Measurements from ENCODE around the gene SAMM50.
A peak's percentile ranks its signal among the peaks of the same experiment; 100 is the strongest.

SAMM50 gene

DNA sequence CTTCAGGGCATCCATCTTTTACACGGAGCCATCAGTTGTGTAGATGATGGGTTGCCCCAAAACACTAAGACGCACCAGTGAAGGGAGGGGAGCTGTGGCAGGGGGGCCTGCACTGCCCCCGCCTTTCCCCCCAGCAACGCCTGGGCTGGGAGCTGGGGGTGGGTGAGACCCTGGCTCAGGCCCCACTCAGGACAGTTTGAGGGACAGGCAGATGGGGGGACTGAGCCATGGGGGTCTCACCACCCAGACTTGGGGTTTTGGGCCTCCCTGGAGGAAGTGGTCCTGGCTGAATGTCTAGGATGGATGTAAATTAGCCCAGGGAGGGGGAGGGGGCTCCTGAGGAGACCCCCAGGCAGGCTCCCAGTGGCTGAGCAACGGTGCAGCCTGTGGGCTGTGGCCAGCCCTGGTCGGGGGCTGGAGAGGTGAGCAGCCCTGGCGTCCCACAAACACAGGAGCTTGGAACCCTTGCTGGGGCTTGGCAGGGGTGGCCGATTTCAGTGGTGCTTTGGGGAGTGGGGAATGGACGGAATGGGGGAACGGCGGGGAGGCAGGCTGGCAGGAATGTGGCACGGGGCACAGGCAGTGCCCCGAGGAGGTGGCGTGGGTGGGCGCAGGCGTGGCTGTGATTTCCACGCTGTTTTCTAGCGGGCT lies 74.9 kb downstream of the SAMM50 start:
- DNase-seq (ENCODE audit: low read depth) = no peak

- DNase-seq (ENCODE audit: low read depth) = no peak
Measured at GRCh38 chr22:44030702-44031082, 75.5 kb downstream of the SAMM50 start.

DNA sequence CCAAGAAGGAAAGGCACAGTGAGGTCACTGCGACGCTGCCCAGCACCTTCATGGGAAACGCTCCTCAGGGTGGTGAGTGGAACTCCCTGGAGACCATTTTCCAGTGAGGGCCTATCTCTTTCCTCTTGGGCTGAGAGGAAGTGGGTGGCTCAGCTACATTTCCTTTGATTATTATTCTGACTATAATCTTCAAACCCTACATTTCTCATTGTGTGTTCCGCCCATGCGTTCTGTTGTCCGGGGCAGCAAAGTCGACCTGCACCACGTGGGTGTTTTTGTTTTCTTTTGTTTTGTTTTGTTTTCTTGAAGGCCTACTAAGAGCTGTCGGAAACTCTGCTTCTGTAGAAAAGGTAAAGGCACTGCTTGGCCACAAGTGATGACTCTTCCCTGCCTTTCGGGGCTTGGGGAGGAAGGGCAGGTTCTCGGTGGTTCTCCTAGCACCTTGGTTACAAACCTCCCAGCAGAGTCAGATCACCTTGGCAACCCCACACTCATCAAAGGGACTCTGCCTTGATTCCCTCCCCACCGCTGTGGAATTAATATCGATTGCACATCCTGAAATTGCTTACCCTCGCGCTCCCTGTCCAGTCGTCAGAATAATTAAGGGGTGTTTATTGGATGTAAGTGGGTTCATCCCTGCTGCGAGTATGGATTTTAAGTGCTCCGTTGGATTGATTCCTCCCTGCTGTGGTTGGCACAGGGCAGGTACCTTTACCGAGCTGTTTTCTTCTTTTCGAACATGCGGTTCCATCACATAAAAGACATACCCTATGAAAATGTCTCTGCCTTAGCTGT lies 76.1 kb downstream of the SAMM50 start:
- no peak for DNase-seq (ENCODE audit: low read depth)

GRCh38 chr22:44032126-44032730 lies 77.0 kb downstream of the SAMM50 start:
- DNase-seq (ENCODE audit: low read depth) = no peak

DNA sequence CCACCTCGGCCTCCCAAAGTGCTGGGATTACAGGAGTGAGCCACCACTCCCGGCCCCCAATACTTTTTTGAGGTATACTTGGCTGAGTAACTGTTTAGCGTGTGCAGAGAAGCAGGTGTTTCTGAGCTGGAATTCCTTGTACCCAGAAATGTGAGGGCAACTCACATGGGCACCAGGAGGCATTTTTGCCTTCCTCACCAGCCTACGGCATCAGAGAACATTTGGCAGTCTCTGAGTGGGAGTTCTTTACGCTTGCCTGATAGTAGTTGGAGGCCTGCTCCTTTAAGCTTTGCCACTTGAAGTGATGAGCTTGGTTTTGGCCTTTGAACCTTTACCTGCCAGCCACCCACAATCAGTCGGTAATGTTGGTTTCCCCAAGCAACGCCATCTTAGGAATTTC lies 78.0 kb downstream of the SAMM50 start:
- DNase-seq (ENCODE audit: low read depth) = no peak

- DNase-seq (ENCODE audit: low read depth) = no peak
Measured at GRCh38 chr22:44033694-44034093, 78.5 kb downstream of the SAMM50 start.

DNA sequence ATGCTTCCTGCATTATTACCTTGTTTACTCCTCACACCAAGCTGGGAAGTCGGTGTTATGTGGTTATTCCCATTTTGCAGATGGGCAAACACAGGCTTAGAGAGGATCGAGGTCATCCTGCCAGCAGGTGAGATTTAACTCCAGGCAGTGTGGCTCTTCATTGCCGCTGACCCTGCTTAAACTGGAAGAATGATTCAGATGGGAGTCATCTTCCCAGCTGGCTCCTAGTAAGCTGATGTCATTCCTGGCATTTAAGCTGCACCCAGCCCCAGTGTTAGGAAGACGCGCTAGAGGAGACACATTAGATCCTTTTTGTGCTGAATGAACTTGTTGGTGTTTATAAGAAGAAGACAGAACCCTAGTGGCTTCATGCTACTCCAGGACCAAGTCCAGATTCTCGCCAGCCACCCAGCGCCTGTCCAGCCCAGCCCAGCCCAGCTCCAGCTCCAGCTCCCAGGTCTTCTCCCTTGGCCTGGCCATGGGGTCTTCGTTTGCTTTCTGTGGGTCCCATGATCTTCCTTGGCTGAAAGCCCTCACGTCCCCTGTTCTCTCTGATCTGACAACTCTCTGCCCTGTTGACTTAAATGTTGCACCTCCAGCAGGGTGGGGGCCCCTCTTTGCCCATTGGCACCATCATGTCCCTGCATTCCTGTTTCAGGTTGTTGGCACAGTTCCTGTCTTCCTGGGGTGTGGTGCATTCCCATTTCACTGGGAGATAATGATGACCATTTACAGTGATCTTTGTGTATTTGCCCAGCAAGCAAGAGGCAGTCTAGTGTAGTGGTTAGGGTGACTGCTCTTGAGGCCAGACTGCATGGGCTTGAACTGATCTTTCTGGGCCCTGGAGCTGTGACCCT lies 82.5 kb downstream of the SAMM50 start:
- peak; percentile 91 for DNase-seq (ENCODE audit: low read depth)

DNA sequence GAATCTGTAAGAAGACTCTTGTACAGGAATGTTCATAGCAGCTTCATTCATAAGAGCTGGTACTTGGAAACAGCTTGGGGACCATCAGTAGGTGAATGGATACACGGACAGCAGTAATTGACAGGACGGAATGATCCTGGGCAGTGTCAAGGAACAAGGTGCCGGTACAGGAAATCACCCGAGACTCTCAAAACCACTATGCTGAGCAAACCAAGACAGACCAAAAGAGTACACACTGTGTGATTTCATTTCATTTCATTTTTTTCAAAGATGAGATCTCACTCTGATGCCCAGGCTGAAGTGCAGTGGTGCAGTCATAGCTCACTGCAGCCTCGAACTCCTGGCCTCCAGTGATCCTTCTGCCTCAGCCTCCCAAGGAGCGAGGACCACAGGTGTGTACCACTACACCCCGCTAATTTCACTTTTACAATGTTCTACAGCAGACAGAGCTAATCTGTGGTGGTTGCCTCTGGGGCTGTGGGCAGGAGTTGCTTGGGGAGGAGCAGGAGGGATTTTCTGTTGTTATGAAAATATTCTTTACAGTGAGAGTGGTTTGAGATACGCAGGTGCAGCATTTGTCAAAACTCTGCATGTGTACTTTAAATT lies 84.4 kb downstream of the SAMM50 start:
- DNase-seq (ENCODE audit: low read depth) = no peak

DNA sequence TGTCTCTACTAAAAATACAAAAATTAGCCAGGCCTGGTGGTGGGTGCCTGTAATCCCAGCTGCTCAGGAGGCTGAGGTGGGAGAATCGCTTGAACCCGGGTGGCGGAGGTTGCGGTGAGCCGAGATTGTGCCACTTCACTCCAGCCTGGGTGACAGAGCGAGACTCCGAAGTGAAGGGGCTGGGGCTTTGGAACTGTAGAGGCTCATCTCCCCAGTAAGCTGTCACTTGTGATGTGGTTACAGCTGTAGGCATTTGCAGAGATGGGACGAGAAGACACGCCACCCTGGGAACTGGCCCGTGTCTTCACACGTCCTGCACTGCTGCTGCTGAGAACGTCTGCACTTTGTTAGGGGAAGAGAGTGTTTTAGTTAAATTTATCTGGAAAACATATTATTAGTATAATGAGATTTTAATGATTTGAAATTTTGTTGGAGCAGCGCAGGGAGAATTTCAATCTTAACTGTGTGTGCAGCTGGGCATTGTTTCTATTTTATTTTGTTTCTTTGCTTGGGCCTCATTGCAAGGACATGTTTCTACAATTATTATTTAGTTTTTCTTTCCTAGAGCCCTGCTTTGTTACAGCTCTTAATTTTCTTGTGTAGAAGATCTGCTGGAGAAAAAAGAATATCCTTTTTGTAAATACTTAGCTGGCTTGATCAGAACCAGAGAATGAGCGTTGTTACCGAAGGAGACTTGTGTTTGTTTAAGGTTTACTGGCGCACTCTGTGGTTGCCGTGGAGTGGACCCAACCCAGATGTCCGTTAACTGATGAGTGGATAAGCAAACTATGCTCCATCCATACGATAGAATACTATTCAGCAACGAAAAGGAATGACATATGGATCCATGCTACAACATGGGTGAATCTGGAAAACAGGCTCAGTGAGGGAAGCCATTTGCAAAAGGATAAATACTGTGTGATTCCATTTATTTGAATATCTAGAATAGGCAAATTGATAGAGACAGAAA lies 87.3 kb downstream of the SAMM50 start:
- no peak for DNase-seq (ENCODE audit: low read depth)

- no peak for DNase-seq (ENCODE audit: low read depth)
Measured at GRCh38 chr22:44045145-44045544, 89.9 kb downstream of the SAMM50 start.

Data from GM04504 (cell line).